Right lobe of liver (tissue), 6 donors: Measurements from ENCODE around the gene NTMT2. TPM values are rescaled to one million over a fixed set of nuclear protein-coding genes. Genes with fewer than 3 reads are reported as not detected.

Experiments used
- ATAC-seq, 4 donors: fragments of 200-7000 bp; cut with Tn5 transposase; one replicate each; pipeline ENCODE4 v1.9.1; 2020; ENCODE audit warnings: mild to moderate bottlenecking in 4 of 4, moderate library complexity in 4 of 4
- DNase-seq, 3 donors: peaks; one replicate each; pipeline ENCODE4 v3.0.0-alpha.2; 2020
- H3K27ac ChIP-seq, 3 donors: fragments of 200-600 bp; one replicate each; pipeline ENCODE4 v1.8.0; 2022
- H3K27me3 ChIP-seq, 2 donors: fragments of 200-600 bp; one replicate each; pipeline ENCODE4 v1.8.0; 2022
- H3K36me3 ChIP-seq, 4 donors: fragments of 200-600 bp; sonication (generic) in 1 of 4; one replicate each; pipeline versions ENCODE4 v1.5.1 to v1.8.0; 2017 to 2022; ENCODE audit warnings: control low read depth in 1 of 4
- H3K4me1 ChIP-seq, 4 donors: fragments of 200-600 bp; sonication (generic) in 1 of 4; one replicate each; pipeline versions ENCODE4 v1.5.1 to v1.8.0; 2017 to 2022; ENCODE audit warnings: control low read depth in 1 of 4
- H3K4me3 ChIP-seq, 3 donors: fragments of 200-600 bp; one replicate each; pipeline ENCODE4 v1.8.0; 2022
- H3K9me3 ChIP-seq, 4 donors: fragments of 200-600 bp; sonication (generic) in 1 of 4; one replicate each; pipeline versions ENCODE4 v1.5.1 to v1.8.0; 2017 to 2022; ENCODE audit warnings: control low read depth in 1 of 4
- POLR2A ChIP-seq: fragments of 450-650 bp; IDR thresholded peaks from one replicate; pipeline ENCODE4 v1.6.1; 2017; ENCODE audit warnings: antibody characterized with exemption, mild to moderate bottlenecking
- WGBS: methylation state at CpG from one replicate; pipeline ENCODE4 v1.1.6; 2018; ENCODE audit warnings: low coverage, low lambda C conversion rate; ENCODE audit not compliant: insufficient coverage; ENCODE audit errors: missing lambda C conversion rate; 5-methylcytosine and 5-hydroxymethylcytosine counted together
- intact Hi-C, 2 donors: fragments of 100-400 bp; cut with DNase I; formaldehyde crosslinking; loops; one replicate each; pipeline versions ENCODE4 v1.11.2 to v1.14.1; 2022
- microRNA-seq, 2 donors: library from miRNA; unstranded; fragments of <30 nt; microRNA quantifications; one replicate each; pipeline ENCODE4, GENCODE V29; 2019 to 2020
- small RNA-seq, 2 experiments: library from RNA; depleted of rRNA; stranded (forward); fragments of <200 nt; gene quantifications; one replicate each; pipeline ENCODE3, GENCODE V24; 2016
- total RNA-seq, 6 experiments: library from RNA; depleted of rRNA in 2 of 6; stranded (reverse); fragments of >200 nt in 2 of 6; fragmentation: NEBNext Ultra II Directional in 3 of 6; extraction: Animal tissue kit (Norgen Biotek cat#: 25700) in 3 of 6; gene quantifications; one replicate each; pipeline versions ENCODE4 v1.1.0 to v1.2.4, GENCODE V29; 2016 to 2023
- TF ChIP-seq, protein P1 (sequence below), 4 donors: fragments of 200-600 bp in 3 of 4; fragments of 450-650 bp in 1 of 4; IDR thresholded peaks; one replicate each; pipeline versions ENCODE4 v1.5.1 to v1.8.0; 2016 to 2022; ENCODE audit warnings: antibody characterized with exemption in 4 of 4, mild to moderate bottlenecking in 2 of 4
- donor health status: DM: no; HTN: yes; CAD: no.
- donor health status: DM: no; HTN: no; CAD: no.
- donor health status: DM: no; HTN: no; CAD: no.
- donor health status: DM: no; HTN: yes; CAD: no.
- donor health status: DM: no; HTN: yes; CAD: no.

Gene NTMT2
- total RNA-seq, 6 experiments from 2014 or later, result not detected

DNA sequence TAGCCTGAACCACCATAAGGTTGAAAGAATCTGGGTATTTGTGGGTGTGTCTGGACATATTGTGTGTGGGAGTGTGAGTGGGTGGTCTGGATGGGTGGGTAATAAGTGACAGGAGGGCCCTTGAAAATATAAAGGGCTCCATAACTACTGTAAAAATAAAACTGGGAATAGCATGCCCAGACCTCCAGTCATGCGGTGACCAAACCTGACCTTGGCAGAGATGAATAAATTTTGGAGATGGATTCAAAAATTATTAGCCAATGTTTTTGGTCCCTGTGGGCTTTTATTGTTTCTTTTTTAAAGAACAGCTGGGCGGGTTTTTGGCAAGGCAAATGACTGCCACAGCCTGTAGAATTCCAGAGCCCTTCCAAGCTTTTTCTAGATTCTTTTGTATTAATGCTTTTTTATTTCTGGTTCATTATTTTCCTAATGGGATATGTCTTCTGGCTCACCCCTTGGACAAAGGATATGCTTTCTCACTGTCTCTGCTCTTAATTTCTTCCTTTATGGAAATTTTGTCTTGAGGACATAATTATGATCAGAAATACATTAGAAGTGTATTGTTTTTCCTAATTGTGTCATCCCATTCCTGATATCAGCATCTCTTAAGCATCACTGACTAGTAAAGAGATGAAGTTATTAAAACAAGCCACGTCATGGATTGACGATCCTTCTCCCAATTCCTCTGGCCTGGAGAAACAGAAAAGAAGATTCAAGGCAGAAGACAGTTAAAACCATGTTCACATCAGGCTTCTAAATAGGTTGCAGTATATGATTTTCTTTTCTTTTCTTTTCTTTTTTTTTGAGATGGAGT, 69.5 kb downstream of the NTMT2 start:
- Histone ChIP-seq H3K27ac (no peak overlapping the region), H3K4me1 (no peaks in the 10 kb centered on the region), H3K27me3 (no peaks in the 10 kb centered on the region), H3K36me3 (no peaks in the 10 kb centered on the region), H3K4me3 (no peak overlapping the region), H3K9me3 (no peaks in the 10 kb centered on the region)
- 38% methylated on average over 3 of the region's 4 CpGs for WGBS
- TF ChIP-seq POLR2A, result no peak
- TF ChIP-seq, protein P1, sequence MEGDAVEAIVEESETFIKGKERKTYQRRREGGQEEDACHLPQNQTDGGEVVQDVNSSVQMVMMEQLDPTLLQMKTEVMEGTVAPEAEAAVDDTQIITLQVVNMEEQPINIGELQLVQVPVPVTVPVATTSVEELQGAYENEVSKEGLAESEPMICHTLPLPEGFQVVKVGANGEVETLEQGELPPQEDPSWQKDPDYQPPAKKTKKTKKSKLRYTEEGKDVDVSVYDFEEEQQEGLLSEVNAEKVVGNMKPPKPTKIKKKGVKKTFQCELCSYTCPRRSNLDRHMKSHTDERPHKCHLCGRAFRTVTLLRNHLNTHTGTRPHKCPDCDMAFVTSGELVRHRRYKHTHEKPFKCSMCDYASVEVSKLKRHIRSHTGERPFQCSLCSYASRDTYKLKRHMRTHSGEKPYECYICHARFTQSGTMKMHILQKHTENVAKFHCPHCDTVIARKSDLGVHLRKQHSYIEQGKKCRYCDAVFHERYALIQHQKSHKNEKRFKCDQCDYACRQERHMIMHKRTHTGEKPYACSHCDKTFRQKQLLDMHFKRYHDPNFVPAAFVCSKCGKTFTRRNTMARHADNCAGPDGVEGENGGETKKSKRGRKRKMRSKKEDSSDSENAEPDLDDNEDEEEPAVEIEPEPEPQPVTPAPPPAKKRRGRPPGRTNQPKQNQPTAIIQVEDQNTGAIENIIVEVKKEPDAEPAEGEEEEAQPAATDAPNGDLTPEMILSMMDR (IDR thresholded peaks at IDR 0.05), result no peak
- no peak for DNase-seq
- intact Hi-C loops, result no loop called here
- no peak for ATAC-seq

DNA sequence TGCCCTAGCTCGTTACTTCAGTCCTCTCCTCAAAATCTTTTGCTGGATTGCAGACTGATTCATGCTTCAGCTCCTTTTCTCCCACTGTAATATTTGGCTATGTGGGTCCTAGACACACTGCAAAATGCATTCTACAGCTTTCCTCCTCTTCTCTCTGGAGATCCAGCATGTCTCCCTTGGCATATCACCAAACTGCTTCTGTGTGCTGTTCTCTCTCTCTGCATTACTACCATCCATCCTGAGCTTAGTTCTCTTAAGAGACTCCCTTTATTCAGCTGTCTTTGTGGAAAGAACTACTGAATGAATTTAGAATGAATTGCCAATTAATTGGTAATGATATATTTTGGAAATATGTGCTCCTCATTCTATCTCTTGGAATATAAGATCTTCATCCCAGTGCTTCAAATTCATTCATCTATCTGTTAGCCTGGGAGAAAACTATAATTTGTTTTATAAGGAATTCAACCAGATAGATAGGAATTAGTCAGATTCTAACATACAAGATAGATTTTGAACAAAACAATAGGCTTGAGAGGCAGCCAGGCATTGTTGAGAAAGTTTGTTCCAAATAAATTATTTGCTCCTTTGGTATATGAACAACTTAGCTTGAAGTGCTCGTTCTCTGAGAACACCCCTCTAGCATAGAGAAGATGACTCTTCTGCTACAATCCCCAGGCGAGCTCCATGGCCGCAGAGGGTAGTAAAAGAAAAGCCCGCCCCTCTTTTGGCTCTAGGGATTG, 71.9 kb downstream of the NTMT2 start:
- no peaks in the 10 kb centered on the region for H3K27me3 ChIP-seq
- no peak for TF ChIP-seq POLR2A
- TF ChIP-seq, protein P1 (IDR thresholded peaks at IDR 0.05), result no peak
- no peaks in the 10 kb centered on the region for H3K36me3 ChIP-seq
- no peaks in the 10 kb centered on the region for H3K4me1 ChIP-seq
- no peak for DNase-seq
- ATAC-seq, result no peak
- 61% methylated on average over 5 of the region's 5 CpGs for whole genome bisulfite sequencing
- H3K4me3 ChIP-seq, result no peak overlapping the region
- no peak overlapping the region for H3K27ac ChIP-seq
- H3K9me3 ChIP-seq, result no peaks in the 10 kb centered on the region
- intact Hi-C loops, result no loop called here

DNA sequence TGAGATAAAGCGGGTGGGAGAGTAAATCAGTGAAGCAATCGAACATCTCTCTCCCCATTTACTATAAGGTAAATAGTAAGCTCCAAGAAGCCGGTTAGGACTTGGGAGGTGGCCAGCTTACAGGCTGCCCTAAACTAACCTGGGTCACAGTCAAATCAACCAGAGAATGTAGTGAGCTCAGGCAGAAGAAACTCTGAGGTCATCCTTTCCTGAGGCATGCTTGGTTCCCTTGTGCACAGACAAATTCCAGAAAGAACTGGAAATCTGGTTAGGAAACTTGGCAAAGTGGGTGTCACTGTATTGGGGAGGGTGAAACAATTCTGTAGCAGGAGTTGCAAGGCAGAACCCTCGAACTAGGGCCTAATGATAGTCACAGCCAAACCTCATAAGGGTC, 72.5 kb downstream of the NTMT2 start:
- no peak for TF ChIP-seq POLR2A
- TF ChIP-seq, protein P1 (IDR thresholded peaks at IDR 0.05), result no peak
- DNase-seq (no peak), ATAC-seq (no peak)
- no peaks in the 10 kb centered on the region for H3K36me3 ChIP-seq
- no peak overlapping the region for H3K27ac ChIP-seq
- WGBS, result 57% methylated on average over 4 of the region's 4 CpGs
- no peaks in the 10 kb centered on the region for H3K9me3 ChIP-seq
- intact Hi-C loops, result no loop called here
- H3K27me3 ChIP-seq, result no peaks in the 10 kb centered on the region
- H3K4me3 ChIP-seq, result no peak overlapping the region
- no peaks in the 10 kb centered on the region for H3K4me1 ChIP-seq

Small RNA genes within 50 kb of the gene (microRNA-seq; reads per million reads assigned to microRNA genes)
- 0 reads per million in 2 donors for gene MIR3119-1
- gene MIR3119-2, result 0 reads per million in 2 donors

Small RNA genes within 50 kb of the gene (small RNA-seq; reads per million reads assigned to genes)
- 0 reads per million in 2 experiments for gene MIR3119-2

Other genes with a start within 250 kb of the NTMT2 start
- gene KIFAP3, start 71.3 kb upstream of the NTMT2 start, total RNA-seq, result 1 to 10 TPM; 5.9 to 9.2 (median 8.0) TPM